Upper lobe of left lung (tissue), 4 donors: ENCODE data around the gene SPATA31D1.

Source experiments
- EP300 ChIP-seq, 4 donors: sonication (generic); formaldehyde crosslinking; IDR thresholded peaks; one replicate each; pipeline ENCODE4 v1.5.1; 2017; ENCODE audit warnings: antibody characterized with exemption in 4 of 4, control low read depth in 2 of 4
- POLR2A ChIP-seq, 4 donors: fragments of 450-650 bp; IDR thresholded peaks; one replicate each; pipeline ENCODE4 v1.5.1; 2016 to 2017; ENCODE audit warnings: antibody characterized with exemption in 4 of 4, mild to moderate bottlenecking in 2 of 4
- POLR2AphosphoS5 ChIP-seq, 2 donors: sonication (generic); formaldehyde crosslinking; IDR thresholded peaks; one replicate each; pipeline ENCODE4 v1.5.1; 2017; ENCODE audit warnings: antibody characterized with exemption in 2 of 2
- TF ChIP-seq, protein P1 (sequence below), 6 experiments: fragments of 450-650 bp in 4 of 6; fragments of 200-600 bp in 2 of 6; sonication (generic) in 2 of 6; IDR thresholded peaks; one replicate each; pipeline ENCODE4 v1.5.1; 2016 to 2019; ENCODE audit warnings: antibody characterized with exemption in 6 of 6

DNA sequence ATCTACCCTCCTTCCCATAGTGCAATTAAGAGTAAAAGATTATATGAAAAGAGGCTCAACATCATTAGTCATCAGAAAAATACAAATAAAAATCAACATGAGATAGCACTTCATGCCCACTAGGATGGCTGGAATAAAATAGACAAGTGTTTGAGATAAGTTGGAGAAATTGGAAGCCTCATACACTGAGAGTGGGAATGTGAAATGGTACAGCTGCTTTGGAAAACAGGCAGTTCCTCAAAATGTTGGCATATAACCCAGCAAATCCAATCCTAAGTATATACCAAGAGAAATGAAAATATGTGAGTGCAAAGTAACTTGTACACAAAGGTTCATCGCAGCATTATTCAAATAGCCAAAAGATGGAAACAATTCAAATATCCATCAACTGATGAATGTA lies 35.5 kb upstream of the SPATA31D1 start:
- TF ChIP-seq, protein P1, sequence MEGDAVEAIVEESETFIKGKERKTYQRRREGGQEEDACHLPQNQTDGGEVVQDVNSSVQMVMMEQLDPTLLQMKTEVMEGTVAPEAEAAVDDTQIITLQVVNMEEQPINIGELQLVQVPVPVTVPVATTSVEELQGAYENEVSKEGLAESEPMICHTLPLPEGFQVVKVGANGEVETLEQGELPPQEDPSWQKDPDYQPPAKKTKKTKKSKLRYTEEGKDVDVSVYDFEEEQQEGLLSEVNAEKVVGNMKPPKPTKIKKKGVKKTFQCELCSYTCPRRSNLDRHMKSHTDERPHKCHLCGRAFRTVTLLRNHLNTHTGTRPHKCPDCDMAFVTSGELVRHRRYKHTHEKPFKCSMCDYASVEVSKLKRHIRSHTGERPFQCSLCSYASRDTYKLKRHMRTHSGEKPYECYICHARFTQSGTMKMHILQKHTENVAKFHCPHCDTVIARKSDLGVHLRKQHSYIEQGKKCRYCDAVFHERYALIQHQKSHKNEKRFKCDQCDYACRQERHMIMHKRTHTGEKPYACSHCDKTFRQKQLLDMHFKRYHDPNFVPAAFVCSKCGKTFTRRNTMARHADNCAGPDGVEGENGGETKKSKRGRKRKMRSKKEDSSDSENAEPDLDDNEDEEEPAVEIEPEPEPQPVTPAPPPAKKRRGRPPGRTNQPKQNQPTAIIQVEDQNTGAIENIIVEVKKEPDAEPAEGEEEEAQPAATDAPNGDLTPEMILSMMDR (IDR thresholded peaks at IDR 0.05): no peak
- TF ChIP-seq POLR2A (IDR thresholded peaks at IDR 0.05) (no peak), POLR2AphosphoS5 (IDR thresholded peaks at IDR 0.05) (no peak), EP300 (IDR thresholded peaks at IDR 0.05) (no peak)
